CD14-positive monocyte (primary cell): ENCODE data around the gene FAM168A. TPM values are rescaled to one million over a fixed set of nuclear protein-coding genes. Genes with fewer than 3 reads are reported as not detected.

Experiments
- DNase-seq, 3 donors: peaks; one replicate each; pipeline ENCODE4 v3.0.0-alpha.2; 2011 to 2022
- H2AFZ ChIP-seq: 2 replicates; pipeline ENCODE4 v1.6.0; 2012; ENCODE audit warnings: mild to moderate bottlenecking, low read depth, low read length, inconsistent platforms; ENCODE audit not compliant: insufficient read depth, poor library complexity, severe bottlenecking
- H3K27ac ChIP-seq, 2 donors: 1 replicate in 1 of 2; 2 replicates in 1 of 2; pipeline ENCODE4 v1.5.1; 2012 to 2013; ENCODE audit warnings: low read length in 2 of 2, control low read depth in 1 of 2, inconsistent platforms in 1 of 2, low read depth in 1 of 2, mild to moderate bottlenecking in 1 of 2
- H3K27me3 ChIP-seq, 2 donors: one replicate each; pipeline versions ENCODE4 v1.6.0 to v1.6.1; 2011 to 2013; ENCODE audit warnings: low read length in 2 of 2; ENCODE audit not compliant: control insufficient read depth in 2 of 2, insufficient read depth in 2 of 2
- H3K36me3 ChIP-seq, 2 donors: replicated peaks in 1 of 2; 1 replicate in 1 of 2; 2 replicates in 1 of 2; pipeline versions ENCODE4 v1.5.1 to v1.6.1; 2012 to 2013; ENCODE audit warnings: low read length in 2 of 2, control low read depth in 1 of 2, inconsistent platforms in 1 of 2, mild to moderate bottlenecking in 1 of 2; ENCODE audit not compliant: insufficient read depth in 2 of 2, control insufficient read depth in 1 of 2
- H3K4me1 ChIP-seq, 2 donors: 1 replicate in 1 of 2; 2 replicates in 1 of 2; pipeline versions ENCODE4 v1.5.1 to v1.6.1; 2012 to 2013; ENCODE audit warnings: low read length in 2 of 2, control low read depth in 1 of 2, inconsistent platforms in 1 of 2, mild to moderate bottlenecking in 1 of 2, moderate library complexity in 1 of 2; ENCODE audit not compliant: insufficient read depth in 2 of 2, control insufficient read depth in 1 of 2
- H3K4me2 ChIP-seq: replicated peaks from 2 replicates; pipeline ENCODE3; 2012; ENCODE audit warnings: low read length, moderate library complexity, mild to moderate bottlenecking; ENCODE audit not compliant: poor library complexity, severe bottlenecking; ENCODE audit errors: extremely low read depth
- H3K4me3 ChIP-seq, 3 experiments: fragments of 200-600 bp in 1 of 3; sonication (generic) in 1 of 3; replicated peaks in 1 of 3; 1 replicate in 2 of 3; 2 replicates in 1 of 3; pipeline ENCODE4 v1.5.1; 2011 to 2013; ENCODE audit warnings: low read length in 3 of 3, mild to moderate bottlenecking in 3 of 3, control low read depth in 2 of 3, low read depth in 2 of 3, inconsistent platforms in 1 of 3, moderate library complexity in 1 of 3
- H3K79me2 ChIP-seq: 2 replicates; pipeline ENCODE4 v1.6.0; 2012; ENCODE audit warnings: mild to moderate bottlenecking, control low read depth, inconsistent platforms, low read length, moderate library complexity; ENCODE audit not compliant: insufficient read depth
- H3K9ac ChIP-seq: 2 replicates; pipeline ENCODE4 v1.6.0; 2017; ENCODE audit warnings: low read length, mild to moderate bottlenecking; ENCODE audit not compliant: insufficient read depth, poor library complexity, severe bottlenecking
- H3K9me3 ChIP-seq, 2 donors: replicated peaks in 1 of 2; 1 replicate in 1 of 2; 2 replicates in 1 of 2; pipeline versions ENCODE4 v1.5.1 to v1.6.1; 2012 to 2013; ENCODE audit warnings: low read length in 2 of 2, control low read depth in 1 of 2; ENCODE audit not compliant: control insufficient read depth in 1 of 2, insufficient read depth in 1 of 2
- H4K20me1 ChIP-seq: 2 replicates; pipeline ENCODE4 v1.6.0; 2012; ENCODE audit warnings: mild to moderate bottlenecking, low read length, control low read depth, moderate library complexity; ENCODE audit not compliant: insufficient read depth
- H3K27ac Mint-ChIP-seq, 7 donors: one replicate each; pipeline ENCODE4 v1.8.0; 2020; ENCODE audit warnings: mild to moderate bottlenecking in 7 of 7, mixed read lengths in 7 of 7, moderate library complexity in 6 of 7, inconsistent platforms in 2 of 7
- H3K27me3 Mint-ChIP-seq, 3 donors: one replicate each; pipeline ENCODE4 v1.8.0; 2021 to 2022; ENCODE audit warnings: low read depth in 3 of 3, mild to moderate bottlenecking in 3 of 3, mixed read lengths in 3 of 3, moderate library complexity in 3 of 3, inconsistent platforms in 1 of 3
- H3K36me3 Mint-ChIP-seq, 2 donors: one replicate each; pipeline ENCODE4 v1.8.0; 2020; ENCODE audit warnings: mixed read lengths in 2 of 2, inconsistent platforms in 1 of 2, mild to moderate bottlenecking in 1 of 2
- H3K4me1 Mint-ChIP-seq: one replicate; pipeline ENCODE4 v1.8.0; 2020; ENCODE audit warnings: mild to moderate bottlenecking, mixed read lengths
- H3K4me3 Mint-ChIP-seq, 2 donors: one replicate each; pipeline ENCODE4 v1.8.0; 2020; ENCODE audit warnings: mild to moderate bottlenecking in 2 of 2, mixed read lengths in 2 of 2, moderate library complexity in 1 of 2
- H3K9me3 Mint-ChIP-seq, 7 donors: one replicate each; pipeline ENCODE4 v1.8.0; 2020 to 2022; ENCODE audit warnings: mixed read lengths in 7 of 7, mild to moderate bottlenecking in 6 of 7, moderate library complexity in 6 of 7, inconsistent platforms in 2 of 7
- CTCF ChIP-seq: fragments of 200-600 bp; IDR thresholded peaks from one replicate; pipeline ENCODE4 v1.8.0; 2022; ENCODE audit warnings: antibody characterized with exemption, mild to moderate bottlenecking
- WGBS: methylation state at CpG from one replicate; pipeline ENCODE4 v1.1.5; 2013; ENCODE audit warnings: missing lambda C conversion rate; ENCODE audit not compliant: insufficient coverage; 5-methylcytosine and 5-hydroxymethylcytosine counted together
- intact Hi-C, 2 donors: fragments of 100-400 bp; cut with micrococcal nuclease; formaldehyde crosslinking; loops; one replicate each; pipeline versions ENCODE4 v1.15.0 to v1.15.1; 2023
- polyA plus RNA-seq, 3 donors: library from polyadenylated mRNA; depleted of rRNA in 1 of 3; unstranded in 2 of 3; stranded (reverse) in 1 of 3; fragments of 300-500 nt in 2 of 3; fragments of >200 nt in 1 of 3; fragmentation: Illumina TruSeq in 2 of 3; gene quantifications; 1 replicate in 2 of 3; 2 replicates in 1 of 3; pipeline ENCODE4 v1.2.3, GENCODE V29; 2012 to 2021

The FAM168A gene
- polyA plus RNA-seq, 3 donors, result 1.4 to 13.3 (median 2.1) TPM

GRCh38 chr11:73553266-73553665, 44.6 kb downstream of the FAM168A start:
- H2AFZ ChIP-seq, result no peak overlapping the region
- intact Hi-C loops, result no loop called here
- WGBS, result no CpG with 5 or more reads among the region's 2 CpGs
- H3K4me1 ChIP-seq, result peaks cover 14 to 18% of the 10 kb centered on the region in 2 donors
- H3K79me2 ChIP-seq, result peaks cover 51% of the 10 kb centered on the region
- H3K4me2 ChIP-seq, result no peak overlapping the region
- no peak for DNase-seq
- no peaks in the 10 kb centered on the region for H3K9me3 ChIP-seq
- H4K20me1 ChIP-seq, result peaks cover 7% of the 10 kb centered on the region
- H3K9ac ChIP-seq, result no peak overlapping the region
- TF ChIP-seq CTCF, result no peak
- peaks cover 25% of the 10 kb centered on the region for H3K4me1 Mint-ChIP-seq
- H3K27ac ChIP-seq, result no peak overlapping the region
- H3K36me3 Mint-ChIP-seq, result peaks cover 8% of the 10 kb centered on the region in 2 donors
- no peaks in the 10 kb centered on the region for H3K36me3 ChIP-seq
- H3K4me3 Mint-ChIP-seq, result no peak overlapping the region
- H3K4me3 ChIP-seq, result no peak overlapping the region
- H3K27me3 Mint-ChIP-seq, result peaks cover 0 to 2% (median 0%) of the 10 kb centered on the region in 3 donors
- peak overlapping the region in 1 of 7 donors; percentile 27 for H3K27ac Mint-ChIP-seq
- H3K9me3 Mint-ChIP-seq, result no peaks in the 10 kb centered on the region
- H3K27me3 ChIP-seq, result no peaks in the 10 kb centered on the region

- no peak for TF ChIP-seq CTCF
- Histone ChIP-seq H3K79me2 (peaks cover 42% of the 10 kb centered on the region), H3K4me2 (no peak overlapping the region), H3K9me3 (no peaks in the 10 kb centered on the region), H3K9ac (no peak overlapping the region), H2AFZ (no peak overlapping the region), H3K4me3 (no peak overlapping the region), H3K27ac (no peak overlapping the region), H4K20me1 (peaks cover 16% of the 10 kb centered on the region), H3K27me3 (no peaks in the 10 kb centered on the region), H3K4me1 (peaks cover 27 to 34% of the 10 kb centered on the region in 2 donors), H3K36me3 (no peaks in the 10 kb centered on the region)
- DNase-seq, result no peak
- H3K36me3 Mint-ChIP-seq, result peaks cover 3 to 4% of the 10 kb centered on the region in 2 donors
- no CpG with 5 or more reads among the region's 1 CpG for WGBS
- H3K4me3 Mint-ChIP-seq, result no peak overlapping the region
- intact Hi-C loops, result no loop called here
- H3K27ac Mint-ChIP-seq, result no peak overlapping the region
- H3K9me3 Mint-ChIP-seq, result no peaks in the 10 kb centered on the region
- peaks cover 40% of the 10 kb centered on the region for H3K4me1 Mint-ChIP-seq
- H3K27me3 Mint-ChIP-seq, result peaks cover 0 to 2% (median 0%) of the 10 kb centered on the region in 3 donors
Observed at GRCh38 chr11:73551677-73552076, 46.2 kb downstream of the FAM168A start.
